Neuronal stem cell (in vitro differentiated cells): ENCODE results near the gene PLCG1.

Source experiments
- DNase-seq: peaks from one replicate; pipeline ENCODE4 v3.0.0-alpha.2; 2013; ENCODE audit warnings: low spot score
- H2AFZ ChIP-seq: one replicate; pipeline ENCODE4 v1.6.1; 2013; ENCODE audit warnings: mild to moderate bottlenecking, low read length, inconsistent platforms
- H2AK5ac ChIP-seq: 2 replicates; pipeline ENCODE4 v1.6.1; 2013; ENCODE audit warnings: low read depth, mild to moderate bottlenecking, inconsistent platforms, low read length, moderate library complexity, mixed read lengths
- H2BK120ac ChIP-seq: 2 replicates; pipeline ENCODE4 v1.6.1; 2013; ENCODE audit warnings: low read depth, mild to moderate bottlenecking, inconsistent platforms, low read length, moderate library complexity, mixed read lengths
- H2BK12ac ChIP-seq: one replicate; pipeline ENCODE4 v1.6.1; 2013; ENCODE audit warnings: low read length, inconsistent platforms
- H2BK15ac ChIP-seq: 2 replicates; pipeline ENCODE4 v1.6.1; 2013; ENCODE audit warnings: mild to moderate bottlenecking, low read length, inconsistent platforms, mixed read lengths
- H2BK5ac ChIP-seq: one replicate; pipeline ENCODE4 v1.6.1; 2013; ENCODE audit warnings: inconsistent platforms, mild to moderate bottlenecking, low read length, moderate library complexity
- H3K14ac ChIP-seq: one replicate; pipeline ENCODE4 v1.6.1; 2013; ENCODE audit warnings: low read length, inconsistent platforms
- H3K18ac ChIP-seq: 2 replicates; pipeline ENCODE4 v1.6.1; 2013; ENCODE audit warnings: low read length, inconsistent platforms
- H3K23ac ChIP-seq: 2 replicates; pipeline ENCODE4 v1.6.1; 2013; ENCODE audit warnings: low read depth, mild to moderate bottlenecking, mixed read lengths, low read length, inconsistent platforms; ENCODE audit not compliant: poor library complexity
- H3K27ac ChIP-seq: replicated peaks from 3 replicates; pipeline ENCODE4 v1.5.1; 2013; ENCODE audit warnings: low read length, inconsistent platforms
- H3K27me3 ChIP-seq, 3 experiments: 2 replicates each; pipeline ENCODE4 v1.6.1; 2013; ENCODE audit warnings: low read length in 3 of 3, mild to moderate bottlenecking in 2 of 3, inconsistent platforms in 1 of 3, low read depth in 1 of 3, mixed read lengths in 1 of 3, moderate library complexity in 1 of 3; ENCODE audit not compliant: control insufficient read depth in 3 of 3, insufficient read depth in 3 of 3
- H3K36me3 ChIP-seq, 2 donors: replicated peaks in 1 of 2; 2 replicates each; pipeline ENCODE4 v1.6.1; 2013; ENCODE audit warnings: low read length in 2 of 2; ENCODE audit not compliant: control insufficient read depth in 2 of 2, insufficient read depth in 2 of 2
- H3K4ac ChIP-seq: 2 replicates; pipeline ENCODE4 v1.6.1; 2013; ENCODE audit warnings: inconsistent platforms, mild to moderate bottlenecking, low read length, moderate library complexity
- H3K4me1 ChIP-seq, 2 donors: 1 replicate in 1 of 2; 2 replicates in 1 of 2; pipeline ENCODE4 v1.6.1; 2013; ENCODE audit warnings: low read length in 2 of 2, low read depth in 1 of 2; ENCODE audit not compliant: control insufficient read depth in 2 of 2, insufficient read depth in 1 of 2
- H3K4me2 ChIP-seq: one replicate; pipeline ENCODE4 v1.6.1; 2013; ENCODE audit warnings: mild to moderate bottlenecking, low read length, inconsistent platforms; ENCODE audit not compliant: insufficient read depth, poor library complexity, severe bottlenecking
- H3K4me3 ChIP-seq, 2 donors: 2 replicates each; pipeline ENCODE4 v1.5.1; 2013; ENCODE audit warnings: low read length in 2 of 2, mild to moderate bottlenecking in 2 of 2, inconsistent platforms in 1 of 2, moderate library complexity in 1 of 2
- H3K79me1 ChIP-seq: one replicate; pipeline ENCODE4 v1.6.1; 2013; ENCODE audit warnings: low read depth, mild to moderate bottlenecking, inconsistent platforms, low read length, moderate library complexity
- H3K9ac ChIP-seq: one replicate; pipeline ENCODE4 v1.6.1; 2013; ENCODE audit warnings: mild to moderate bottlenecking, low read depth, low read length, inconsistent platforms; ENCODE audit not compliant: poor library complexity
- H3K9me3 ChIP-seq, 2 donors: replicated peaks in 1 of 2; 2 replicates each; pipeline versions ENCODE3 to v1.6.1; 2013; ENCODE audit warnings: low read length in 2 of 2, mild to moderate bottlenecking in 2 of 2, inconsistent platforms in 1 of 2, low read depth in 1 of 2, mixed read lengths in 1 of 2, moderate library complexity in 1 of 2; ENCODE audit not compliant: control insufficient read depth in 2 of 2, insufficient read depth in 1 of 2
- H4K8ac ChIP-seq: one replicate; pipeline ENCODE4 v1.6.1; 2013; ENCODE audit warnings: low read depth, mild to moderate bottlenecking, inconsistent platforms, low read length, moderate library complexity
- H4K91ac ChIP-seq: one replicate; pipeline ENCODE4 v1.6.1; 2013; ENCODE audit warnings: low read length, low read depth, mild to moderate bottlenecking, inconsistent platforms; ENCODE audit not compliant: poor library complexity
- WGBS, 2 donors: extraction: QIAGEN DNeasy Blood & Tissue Kit; methylation state at CpG; one replicate each; pipeline ENCODE4 v1.1.7; 2013; ENCODE audit warnings: missing lambda C conversion rate in 2 of 2, mixed read lengths in 1 of 2; ENCODE audit not compliant: insufficient read length in 2 of 2, insufficient replicate concordance in 1 of 2; ENCODE audit errors: extremely low coverage in 2 of 2; 5-methylcytosine and 5-hydroxymethylcytosine counted together

The PLCG1 gene

DNA sequence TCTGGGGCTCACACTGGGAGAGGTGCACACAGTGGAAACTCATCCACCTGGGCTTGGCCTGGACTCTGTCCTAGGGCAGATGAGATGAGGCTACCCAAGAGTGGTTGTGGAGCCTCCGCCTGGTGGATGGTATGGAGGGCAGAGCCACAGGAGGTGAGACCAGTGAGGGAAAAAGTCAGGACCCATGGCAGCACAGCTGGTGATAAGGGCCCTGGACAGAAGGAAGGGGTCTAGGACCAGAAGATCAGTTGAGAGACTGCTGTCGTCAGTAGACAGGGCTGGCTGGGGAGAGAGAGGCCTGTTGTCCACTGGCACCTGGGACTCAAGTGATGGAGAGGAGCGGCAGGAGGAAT, 29.8 kb downstream of the PLCG1 start:
- Histone ChIP-seq H3K18ac (no peak overlapping the region), H2AK5ac (no peak overlapping the region), H3K27ac (no peak overlapping the region), H2BK12ac (no peak overlapping the region), H3K9me3 (peaks cover 0 to 2% of the 10 kb centered on the region in 2 donors), H3K4me2 (no peak overlapping the region), H3K23ac (no peak overlapping the region), H4K91ac (no peak overlapping the region), H3K4ac (no peak overlapping the region), H3K79me1 (peaks cover 8% of the 10 kb centered on the region), H3K9ac (no peak overlapping the region), H2BK120ac (no peak overlapping the region), H3K27me3 (no peaks in the 10 kb centered on the region), H3K36me3 (peaks cover 93 to 98% of the 10 kb centered on the region in 2 donors), H2AFZ (no peak overlapping the region), H2BK5ac (no peak overlapping the region), H3K14ac (no peak overlapping the region), H2BK15ac (no peak overlapping the region), H3K4me3 (no peak overlapping the region), H4K8ac (no peak overlapping the region), H3K4me1 (no peaks in the 10 kb centered on the region)
- WGBS, 2 donors = no CpG with 5 or more reads among the region's 3 CpGs
- DNase-seq = no peak

DNA sequence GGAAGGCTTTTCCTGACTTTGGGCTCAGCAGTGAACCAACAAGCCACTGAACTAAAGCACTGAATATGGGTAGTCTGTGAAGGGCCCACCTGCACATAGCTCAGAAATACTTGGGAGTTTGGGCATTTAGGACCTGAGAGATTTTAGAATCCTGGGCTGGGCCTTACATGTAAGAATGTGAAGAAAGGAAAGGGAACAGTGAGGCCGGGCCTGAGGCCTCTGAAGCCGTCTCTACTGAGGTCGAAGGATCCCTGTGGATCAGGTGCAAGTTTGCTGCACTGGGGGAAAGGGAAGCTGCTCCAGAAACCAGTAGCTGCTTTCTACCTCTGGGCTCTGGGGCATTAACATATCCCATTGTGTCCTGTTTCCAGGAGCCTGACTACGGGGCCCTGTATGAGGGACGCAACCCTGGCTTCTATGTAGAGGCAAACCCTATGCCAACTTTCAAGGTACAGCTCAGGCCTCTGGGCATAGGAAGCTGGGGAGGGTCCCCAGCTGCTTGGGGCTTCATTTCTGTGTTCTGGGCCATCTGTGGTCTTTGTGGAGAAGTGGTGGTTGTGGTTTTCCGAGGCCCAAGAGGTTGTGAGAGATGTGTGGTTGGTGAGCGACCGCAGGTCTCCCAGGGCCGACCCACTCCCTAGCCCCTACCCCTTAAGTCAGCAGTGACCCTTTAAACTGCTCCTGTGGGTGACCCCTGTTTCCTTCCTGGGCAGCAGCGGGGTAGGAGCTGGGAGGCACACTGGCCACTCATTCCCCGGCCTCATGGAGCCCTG, 30.3 kb downstream of the PLCG1 start:
- Histone ChIP-seq H2AFZ (no peak overlapping the region), H3K4ac (no peak overlapping the region), H2BK5ac (no peak overlapping the region), H3K4me3 (no peak overlapping the region), H3K9me3 (peaks cover 0 to 2% of the 10 kb centered on the region in 2 donors), H3K4me2 (no peak overlapping the region), H3K23ac (no peak overlapping the region), H3K14ac (no peak overlapping the region), H3K18ac (no peak overlapping the region), H3K9ac (no peak overlapping the region), H3K36me3 (peaks cover 93 to 98% of the 10 kb centered on the region in 2 donors), H2AK5ac (no peak overlapping the region), H4K8ac (no peak overlapping the region), H3K27me3 (no peaks in the 10 kb centered on the region), H2BK12ac (no peak overlapping the region), H4K91ac (no peak overlapping the region), H3K27ac (no peak overlapping the region), H2BK120ac (no peak overlapping the region), H3K79me1 (peaks cover 8% of the 10 kb centered on the region), H3K4me1 (no peaks in the 10 kb centered on the region), H2BK15ac (no peak overlapping the region)
- DNase-seq = no peak
- no CpG with 5 or more reads among the region's 11 CpGs for WGBS, 2 donors

- H2BK15ac ChIP-seq = no peak overlapping the region
- H2AK5ac ChIP-seq = no peak overlapping the region
- peaks cover 89 to 97% of the 10 kb centered on the region in 2 donors for H3K36me3 ChIP-seq
- no peak overlapping the region for H3K4me3 ChIP-seq
- H3K27ac ChIP-seq = no peak overlapping the region
- no peak overlapping the region for H3K9ac ChIP-seq
- no peak overlapping the region for H3K4me2 ChIP-seq
- no peak overlapping the region for H2BK120ac ChIP-seq
- peaks cover 0 to 3% of the 10 kb centered on the region in 2 donors for H3K4me1 ChIP-seq
- no peak overlapping the region for H3K23ac ChIP-seq
- no CpG with 5 or more reads among the region's 10 CpGs for WGBS, 2 donors
- no peak overlapping the region for H3K4ac ChIP-seq
- no peak overlapping the region for H2BK12ac ChIP-seq
- no peak for DNase-seq
- no peak overlapping the region for H4K8ac ChIP-seq
- no peaks in the 10 kb centered on the region for H3K27me3 ChIP-seq
- H3K14ac ChIP-seq = no peak overlapping the region
- no peak overlapping the region for H3K18ac ChIP-seq
- H3K79me1 ChIP-seq = peaks cover 8% of the 10 kb centered on the region
- no peak overlapping the region for H2BK5ac ChIP-seq
- H4K91ac ChIP-seq = no peak overlapping the region
- peaks cover 0 to 2% of the 10 kb centered on the region in 2 donors for H3K9me3 ChIP-seq
- H2AFZ ChIP-seq = no peak overlapping the region
These were observed 31.2 kb downstream of the PLCG1 start for GRCh38 chr20:41168281-41169161.

DNA sequence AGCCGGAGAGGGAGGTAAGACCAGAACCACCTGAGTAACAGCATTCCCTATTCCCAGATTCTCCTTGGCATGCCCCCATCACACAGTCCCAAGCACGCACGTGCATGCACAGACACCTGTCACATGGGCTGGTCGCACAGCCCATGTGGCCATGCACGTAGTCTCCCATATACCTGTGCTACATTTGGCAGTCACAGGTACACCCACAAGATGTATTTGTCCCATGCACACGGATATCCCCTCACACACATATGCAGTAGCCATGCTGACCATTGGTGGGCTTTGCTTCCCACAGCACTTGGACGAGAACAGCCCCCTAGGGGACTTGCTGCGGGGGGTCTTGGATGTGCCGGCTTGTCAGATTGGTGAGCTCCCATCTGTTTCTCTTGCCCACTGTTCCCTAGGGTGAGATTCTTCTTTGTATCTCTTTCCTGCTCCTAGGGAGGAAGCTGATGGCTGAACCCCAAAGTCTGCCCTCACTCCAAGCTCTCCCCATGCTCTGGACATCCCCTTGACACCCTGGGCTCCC, 31.9 kb downstream of the PLCG1 start:
- no peak overlapping the region for H2BK12ac ChIP-seq
- H3K4me2 ChIP-seq = no peak overlapping the region
- peaks cover 0 to 5% of the 10 kb centered on the region in 2 donors for H3K4me1 ChIP-seq
- H3K79me1 ChIP-seq = peaks cover 8% of the 10 kb centered on the region
- H3K9ac ChIP-seq = no peak overlapping the region
- no peak overlapping the region for H3K23ac ChIP-seq
- no peak overlapping the region for H3K14ac ChIP-seq
- H3K4ac ChIP-seq = no peak overlapping the region
- no peak overlapping the region for H2BK120ac ChIP-seq
- H2AFZ ChIP-seq = no peak overlapping the region
- no peak for DNase-seq
- H3K27me3 ChIP-seq = no peaks in the 10 kb centered on the region
- no peak overlapping the region for H2BK5ac ChIP-seq
- H3K9me3 ChIP-seq = peaks cover 0 to 2% of the 10 kb centered on the region in 2 donors
- peaks cover 89 to 97% of the 10 kb centered on the region in 2 donors for H3K36me3 ChIP-seq
- peak overlapping the region in 1 of 2 donors; percentile 13 for H3K4me3 ChIP-seq
- H2BK15ac ChIP-seq = no peak overlapping the region
- H2AK5ac ChIP-seq = no peak overlapping the region
- no peak overlapping the region for H3K18ac ChIP-seq
- H4K91ac ChIP-seq = no peak overlapping the region
- H3K27ac ChIP-seq = no peak overlapping the region
- H4K8ac ChIP-seq = no peak overlapping the region
- WGBS, 2 donors = no CpG with 5 or more reads among the region's 9 CpGs
